NCI-H748 (cell line): ENCODE measurements around the gene IFFO2.

Experiments
- DNase-seq: peaks from one replicate; lab custom pipeline; 2025; ENCODE audit not compliant: unreplicated experiment; lab: John Stamatoyannopoulos, UW

The IFFO2 gene

GRCh38 chr1:18921516-18922251 is 34.8 kb downstream of the IFFO2 start:
- no peak for DNase-seq

GRCh38 chr1:18920931-18921330 is 35.5 kb downstream of the IFFO2 start:
- no peak for DNase-seq

- no peak for DNase-seq
These were observed 36.5 kb downstream of the IFFO2 start for GRCh38 chr1:18919956-18920355.

- DNase-seq, result no peak
These were observed 37.1 kb downstream of the IFFO2 start for GRCh38 chr1:18919197-18919905.

GRCh38 chr1:18918417-18918816 is 38.1 kb downstream of the IFFO2 start:
- no peak for DNase-seq

- DNase-seq, result no peak
These were observed 39.2 kb downstream of the IFFO2 start for GRCh38 chr1:18917071-18917799.

- DNase-seq, result no peak
These were observed 41.1 kb downstream of the IFFO2 start for GRCh38 chr1:18915341-18915740.

GRCh38 chr1:18913065-18913835 is 43.2 kb downstream of the IFFO2 start:
- DNase-seq, result peak; percentile 31

- DNase-seq, result no peak
These were observed 43.9 kb downstream of the IFFO2 start for GRCh38 chr1:18912550-18912949.

GRCh38 chr1:18908911-18909771 is 47.3 kb downstream of the IFFO2 start:
- no peak for DNase-seq

GRCh38 chr1:18907917-18908845 is 48.3 kb downstream of the IFFO2 start:
- no peak for DNase-seq

- DNase-seq, result peak; percentile 40
These were observed 49.2 kb downstream of the IFFO2 start for GRCh38 chr1:18907021-18907916.

- no peak for DNase-seq
These were observed 53.2 kb downstream of the IFFO2 start for GRCh38 chr1:18903291-18903756.

GRCh38 chr1:18902523-18903290 is 53.8 kb downstream of the IFFO2 start, which contains the start of gene ALDH4A1:
Gene ALDH4A1 (minus strand): TSS chr1:18902555. CDS start chr1:18902523, 32 bp downstream.
- peak; percentile 96 for DNase-seq

GRCh38 chr1:18901952-18902522 is 54.4 kb downstream of the IFFO2 start:
- DNase-seq, result peak; percentile 15

- DNase-seq, result peak; percentile 8
These were observed 55.1 kb downstream of the IFFO2 start for GRCh38 chr1:18901147-18901951.
